Astrocyte of the spinal cord (primary cell): Measurements from ENCODE around the gene PEAK3.
A peak's percentile ranks its signal among the peaks of the same experiment; 100 is the strongest.

Experiments
- DNase-seq: peaks from one replicate; pipeline ENCODE4 v3.0.0; 2011; ENCODE audit warnings: low read depth, low spot score
- H3K4me3 ChIP-seq: 2 replicates; pipeline ENCODE4 v1.5.1; 2011; ENCODE audit warnings: low read depth, mild to moderate bottlenecking, low read length, moderate library complexity
- in situ Hi-C: cut with HindIII; loops from 2 replicates; pipeline ENCODE4 v1.10.0; 2017; ENCODE audit warnings: low sequenced_read_pairs
- TF ChIP-seq, protein P1 (sequence below): IDR thresholded peaks from 2 replicates; pipeline ENCODE4 v1.5.1; 2012; ENCODE audit warnings: low read depth, mild to moderate bottlenecking, low read length, inconsistent platforms

Gene PEAK3

DNA sequence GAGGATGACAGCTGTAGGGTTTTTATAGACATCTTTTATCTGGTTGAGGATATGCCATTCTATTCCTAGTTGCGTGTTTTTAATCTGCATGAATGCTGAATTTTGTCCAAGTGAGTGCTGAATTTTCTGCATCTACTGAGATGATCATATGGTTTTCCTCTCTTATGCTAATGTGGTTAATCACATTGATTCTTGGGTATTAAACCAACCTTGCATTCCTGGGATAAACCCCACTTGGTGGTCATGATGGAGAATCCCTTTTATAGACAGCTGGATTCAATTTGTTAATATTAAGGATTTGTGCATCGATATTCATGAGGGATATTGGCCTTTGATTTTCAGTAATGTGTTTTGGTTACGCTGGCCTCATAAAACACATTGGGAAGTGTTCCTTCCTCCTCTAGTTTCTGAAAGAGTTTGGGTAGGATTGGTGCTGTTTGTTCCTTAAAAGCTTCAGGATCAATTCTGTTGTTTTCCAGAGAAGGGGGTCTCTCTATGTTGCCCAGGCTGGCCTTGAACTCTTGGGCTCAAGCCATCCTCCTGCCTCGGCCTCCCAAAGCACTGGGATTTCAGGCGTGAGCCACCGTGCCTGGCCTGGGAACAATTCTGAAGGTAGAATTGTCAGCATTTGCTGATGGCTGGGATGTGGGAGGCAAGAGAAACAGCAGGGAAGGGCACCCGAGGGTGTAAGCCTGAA lies 33.3 kb upstream of the PEAK3 start:
- in situ Hi-C loops, result no loop called here
- no peak overlapping the region for H3K4me3 ChIP-seq
- TF ChIP-seq, protein P1, sequence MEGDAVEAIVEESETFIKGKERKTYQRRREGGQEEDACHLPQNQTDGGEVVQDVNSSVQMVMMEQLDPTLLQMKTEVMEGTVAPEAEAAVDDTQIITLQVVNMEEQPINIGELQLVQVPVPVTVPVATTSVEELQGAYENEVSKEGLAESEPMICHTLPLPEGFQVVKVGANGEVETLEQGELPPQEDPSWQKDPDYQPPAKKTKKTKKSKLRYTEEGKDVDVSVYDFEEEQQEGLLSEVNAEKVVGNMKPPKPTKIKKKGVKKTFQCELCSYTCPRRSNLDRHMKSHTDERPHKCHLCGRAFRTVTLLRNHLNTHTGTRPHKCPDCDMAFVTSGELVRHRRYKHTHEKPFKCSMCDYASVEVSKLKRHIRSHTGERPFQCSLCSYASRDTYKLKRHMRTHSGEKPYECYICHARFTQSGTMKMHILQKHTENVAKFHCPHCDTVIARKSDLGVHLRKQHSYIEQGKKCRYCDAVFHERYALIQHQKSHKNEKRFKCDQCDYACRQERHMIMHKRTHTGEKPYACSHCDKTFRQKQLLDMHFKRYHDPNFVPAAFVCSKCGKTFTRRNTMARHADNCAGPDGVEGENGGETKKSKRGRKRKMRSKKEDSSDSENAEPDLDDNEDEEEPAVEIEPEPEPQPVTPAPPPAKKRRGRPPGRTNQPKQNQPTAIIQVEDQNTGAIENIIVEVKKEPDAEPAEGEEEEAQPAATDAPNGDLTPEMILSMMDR, result no peak
- no peak for DNase-seq

DNA sequence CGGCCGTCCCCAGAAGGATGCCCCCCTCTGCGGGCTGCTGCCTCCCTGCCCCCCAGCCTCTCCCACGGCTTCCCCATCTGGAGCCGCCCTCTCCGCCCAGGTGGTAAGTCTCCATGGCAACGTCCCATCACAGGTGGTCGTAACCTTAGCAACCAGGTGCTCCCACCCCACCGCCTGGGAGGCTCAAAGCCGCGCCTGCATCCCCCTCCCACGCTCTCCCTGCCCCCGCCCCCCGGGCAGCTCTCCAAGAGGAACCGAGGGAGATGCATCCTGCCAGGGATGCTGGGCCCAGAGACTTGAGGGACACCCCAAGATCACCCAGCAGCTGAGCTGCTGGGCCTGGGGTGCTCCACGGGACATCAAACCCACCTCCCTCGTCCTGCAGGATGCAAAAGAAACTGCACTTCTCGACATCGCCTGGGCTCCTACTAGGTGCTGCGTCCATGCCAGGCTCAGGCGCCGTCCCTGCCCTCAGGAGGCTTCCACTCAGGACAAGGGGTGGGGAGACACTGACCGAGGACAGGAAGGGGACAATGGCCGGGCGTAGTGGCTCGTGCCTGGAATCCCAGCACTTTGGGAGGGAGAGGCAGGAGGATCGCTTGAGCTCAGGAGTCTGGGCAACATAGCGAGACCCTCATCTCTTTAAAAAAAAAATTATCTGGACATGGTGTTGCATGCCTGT lies 31.0 kb upstream of the PEAK3 start:
- DNase-seq, result no peak
- TF ChIP-seq, protein P1, result no peak
- H3K4me3 ChIP-seq, result no peak overlapping the region
- in situ Hi-C loops, result no loop called here

DNA sequence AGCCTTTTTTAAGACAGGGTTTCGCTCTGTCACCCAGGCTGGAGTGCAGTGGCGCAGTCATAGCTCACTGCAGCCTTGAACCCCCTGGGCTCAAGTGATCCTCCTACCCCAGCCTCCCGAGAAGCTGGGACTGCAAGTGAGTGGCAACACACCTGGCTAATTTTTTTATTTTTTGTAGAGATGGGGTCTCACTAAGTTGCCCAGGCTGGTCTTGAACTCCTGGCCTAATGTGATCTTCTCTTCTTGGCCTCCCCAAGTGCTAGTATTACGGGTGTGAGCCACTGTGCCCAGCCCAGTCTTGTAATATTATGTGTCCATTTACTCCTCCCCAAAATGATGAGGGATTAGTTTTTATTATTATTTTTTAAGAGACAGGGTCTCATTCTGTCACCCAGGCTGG lies 29.1 kb upstream of the PEAK3 start:
- in situ Hi-C loops, result no loop called here
- no peak for DNase-seq
- TF ChIP-seq, protein P1, result no peak
- H3K4me3 ChIP-seq, result no peak overlapping the region

DNA sequence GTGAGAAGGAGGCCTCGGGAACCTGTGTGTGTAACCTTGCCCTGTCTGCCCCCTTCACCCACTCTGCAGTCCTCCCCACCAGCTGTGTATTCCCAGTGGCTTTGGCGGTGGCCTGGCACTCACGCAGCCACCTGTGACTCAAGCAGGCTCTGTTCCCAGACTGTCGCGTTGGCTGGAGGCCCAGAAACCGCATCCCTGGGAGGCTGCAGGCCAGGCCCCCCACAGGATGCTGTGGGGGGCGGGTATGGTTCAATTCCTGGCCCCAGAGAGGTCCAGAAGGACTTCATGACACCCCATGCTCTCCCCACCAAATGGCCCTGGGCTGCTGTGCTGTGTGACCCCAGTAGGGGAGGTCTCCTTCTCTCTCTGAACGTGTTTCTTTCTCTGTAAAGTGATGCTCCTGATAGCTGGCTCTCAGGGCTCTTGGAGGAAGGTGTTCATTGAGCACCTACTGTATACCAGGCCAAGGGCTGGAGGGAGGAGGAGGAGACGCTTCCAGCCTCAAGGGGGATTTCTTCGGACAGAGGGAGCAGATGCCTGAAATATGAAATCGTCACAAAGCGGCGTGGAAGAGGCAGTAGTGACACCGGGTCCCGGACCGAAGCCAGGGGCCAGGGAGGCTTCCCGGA lies 27.9 kb upstream of the PEAK3 start:
- peak; percentile 45 for DNase-seq
- TF ChIP-seq, protein P1, result no peak
- no peak overlapping the region for H3K4me3 ChIP-seq
- in situ Hi-C loops, result no loop called here

DNA sequence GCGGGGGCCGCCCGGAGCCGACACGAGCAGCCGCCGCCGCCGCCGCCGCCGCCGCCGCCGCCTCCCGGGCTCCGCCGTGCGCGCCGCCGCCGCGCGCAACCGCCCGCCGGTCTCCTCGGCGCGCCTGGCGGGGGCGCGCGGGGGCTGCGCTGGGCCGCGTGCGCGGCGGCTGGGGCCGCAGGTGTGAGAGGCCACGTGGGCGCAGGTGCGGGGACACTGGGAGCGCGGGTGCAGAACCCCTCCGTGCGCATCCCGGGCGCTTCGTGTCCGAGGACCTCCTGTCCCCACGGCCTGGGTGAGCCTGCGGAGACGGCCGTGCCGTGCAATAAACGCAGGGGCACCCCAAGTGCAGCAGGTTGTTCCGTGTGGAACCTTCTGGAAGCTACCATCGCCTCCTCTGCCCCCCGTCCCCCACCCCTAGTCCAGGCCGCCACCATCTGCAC lies 26.2 kb upstream of the PEAK3 start, which contains the start of gene LINGO3:
Gene LINGO3, minus strand, starts transcription at position 41 of the 443 bp plus-strand sequence. CDS start 16,378 bp downstream, outside the sequence.
- H3K4me3 ChIP-seq, result no peak within 1 kb of the TSS
- in situ Hi-C loops, result no loop called here
- TF ChIP-seq, protein P1, result no peak
- no peak for DNase-seq

DNA sequence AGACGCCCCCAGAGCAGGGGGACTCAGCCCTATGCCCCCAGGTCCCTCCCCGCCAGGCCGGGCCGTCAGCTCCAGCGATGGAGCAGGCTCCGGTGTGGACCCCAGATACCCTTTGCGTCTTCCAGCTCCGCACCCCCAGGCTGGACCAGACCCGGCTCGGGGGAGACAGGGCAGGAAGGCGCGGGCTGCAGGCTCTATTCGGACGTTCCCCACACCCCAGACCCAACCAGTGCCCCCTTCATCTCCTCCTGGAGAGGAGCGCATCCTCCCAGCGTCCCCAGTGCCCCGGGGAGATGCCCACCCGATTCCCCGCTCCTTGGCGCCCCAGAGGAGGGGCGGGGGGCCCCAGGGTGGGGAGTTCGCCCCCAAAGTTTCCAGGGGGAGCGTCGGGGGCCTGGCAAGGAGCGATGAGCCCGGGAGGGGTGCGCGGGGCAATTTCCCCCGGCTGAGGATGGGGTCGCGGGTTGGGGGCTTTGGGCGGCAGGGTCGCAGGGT lies 25.6 kb upstream of the PEAK3 start:
- no peak overlapping the region for H3K4me3 ChIP-seq
- in situ Hi-C loops, result no loop called here
- no peak for DNase-seq
- TF ChIP-seq, protein P1, result no peak
